Effector memory CD8-positive, alpha-beta T cell (primary cell): ENCODE data around the gene VSNL1.
"Not testable (repeated sequence)": the region's sequence is repeated elsewhere in the genome, so short reads cannot be mapped to it uniquely, and the experiment has no call there.

Experiments used
- ATAC-seq: fragments of 150-1000 bp; cut with Tn5 transposase; replicated peaks from 2 replicates; pipeline ENCODE4 v1.10.0; 2021; ENCODE audit warnings: mild to moderate bottlenecking, moderate library complexity
- DNase-seq, 3 experiments: peaks; one replicate each; pipeline ENCODE4 v3.0.0; 2021
- H3K27ac Mint-ChIP-seq, 2 donors: one replicate each; pipeline ENCODE4 v1.8.0; 2022; ENCODE audit warnings: mild to moderate bottlenecking in 2 of 2, mixed read lengths in 2 of 2, moderate library complexity in 2 of 2
- H3K27me3 Mint-ChIP-seq, 2 donors: one replicate each; pipeline ENCODE4 v1.8.0; 2022; ENCODE audit warnings: mixed read lengths in 2 of 2
- H3K36me3 Mint-ChIP-seq: one replicate; pipeline ENCODE4 v1.8.0; 2022; ENCODE audit warnings: mild to moderate bottlenecking, moderate library complexity, mixed read lengths; ENCODE audit not compliant: insufficient read depth
- H3K4me1 Mint-ChIP-seq, 2 donors: one replicate each; pipeline ENCODE4 v1.8.0; 2022; ENCODE audit warnings: low read depth in 2 of 2, mixed read lengths in 2 of 2
- H3K4me3 Mint-ChIP-seq, 2 donors: one replicate each; pipeline ENCODE4 v1.8.0; 2022; ENCODE audit warnings: mild to moderate bottlenecking in 2 of 2, mixed read lengths in 2 of 2, moderate library complexity in 2 of 2
- H3K9me3 Mint-ChIP-seq, 2 donors: one replicate each; pipeline ENCODE4 v1.8.0; 2022; ENCODE audit warnings: mixed read lengths in 2 of 2

VSNL1 gene

GRCh38 chr2:17547237-17547636, 6.7 kb downstream of the VSNL1 start:
- H3K4me1 Mint-ChIP-seq, result no peaks in the 10 kb centered on the region
- ATAC-seq (no peak), DNase-seq (no peak)
- H3K27ac Mint-ChIP-seq, result no peak overlapping the region
- no peak overlapping the region for H3K4me3 Mint-ChIP-seq
- peaks cover 2 to 7% of the 10 kb centered on the region in 2 donors for H3K9me3 Mint-ChIP-seq
- peaks cover 0 to 26% of the 10 kb centered on the region in 2 donors for H3K27me3 Mint-ChIP-seq
- no peaks in the 10 kb centered on the region for H3K36me3 Mint-ChIP-seq

GRCh38 chr2:17547737-17548136, 7.2 kb downstream of the VSNL1 start:
- H3K4me1 Mint-ChIP-seq, result no peaks in the 10 kb centered on the region
- H3K27me3 Mint-ChIP-seq, result peaks cover 0 to 24% of the 10 kb centered on the region in 2 donors
- H3K27ac Mint-ChIP-seq, result no peak overlapping the region
- no peak overlapping the region for H3K4me3 Mint-ChIP-seq
- H3K36me3 Mint-ChIP-seq, result no peaks in the 10 kb centered on the region
- H3K9me3 Mint-ChIP-seq, result peaks cover 2 to 7% of the 10 kb centered on the region in 2 donors
- ATAC-seq (no peak), DNase-seq (no peak)

GRCh38 chr2:17550907-17551306, 10.4 kb downstream of the VSNL1 start:
- H3K36me3 Mint-ChIP-seq, result no peaks in the 10 kb centered on the region
- no peaks in the 10 kb centered on the region for H3K4me1 Mint-ChIP-seq
- DNase-seq, result no peak
- H3K4me3 Mint-ChIP-seq, result no peak overlapping the region
- ATAC-seq, result no peak
- H3K27me3 Mint-ChIP-seq, result peaks cover 0 to 16% of the 10 kb centered on the region in 2 donors
- peaks cover 2 to 7% of the 10 kb centered on the region in 2 donors for H3K9me3 Mint-ChIP-seq
- H3K27ac Mint-ChIP-seq, result no peak overlapping the region

GRCh38 chr2:17555150-17555549, 14.7 kb downstream of the VSNL1 start:
- Mint-ChIP-seq H3K36me3 (no peaks in the 10 kb centered on the region), H3K4me1 (no peaks in the 10 kb centered on the region), H3K27me3 (no peaks in the 10 kb centered on the region), H3K4me3 (no peak overlapping the region), H3K27ac (no peak overlapping the region), H3K9me3 (no peaks in the 10 kb centered on the region)
- ATAC-seq (no peak), DNase-seq (no peak)

GRCh38 chr2:17557596-17557995, 17.1 kb downstream of the VSNL1 start:
- Mint-ChIP-seq H3K36me3 (no peaks in the 10 kb centered on the region), H3K27ac (no peak overlapping the region), H3K27me3 (no peaks in the 10 kb centered on the region), H3K4me3 (no peak overlapping the region), H3K4me1 (no peaks in the 10 kb centered on the region), H3K9me3 (peaks cover 0 to under 1% of the 10 kb centered on the region in 2 donors)
- no peak for ATAC-seq
- no peak for DNase-seq

- peaks cover 0 to 3% of the 10 kb centered on the region in 2 donors for H3K9me3 Mint-ChIP-seq
- no peak overlapping the region for H3K27ac Mint-ChIP-seq
- no peaks in the 10 kb centered on the region for H3K36me3 Mint-ChIP-seq
- ATAC-seq (no peak), DNase-seq (no peak)
- no peaks in the 10 kb centered on the region for H3K4me1 Mint-ChIP-seq
- no peaks in the 10 kb centered on the region for H3K27me3 Mint-ChIP-seq
- no peak overlapping the region for H3K4me3 Mint-ChIP-seq
Measured at GRCh38 chr2:17558053-17558452, 17.6 kb downstream of the VSNL1 start.

- Mint-ChIP-seq H3K27ac (no peak overlapping the region), H3K27me3 (no peaks in the 10 kb centered on the region), H3K4me1 (no peaks in the 10 kb centered on the region), H3K9me3 (peaks cover 0 to 3% of the 10 kb centered on the region in 2 donors), H3K4me3 (no peak overlapping the region), H3K36me3 (no peaks in the 10 kb centered on the region)
- no peak for ATAC-seq
- DNase-seq, result no peak
Measured at GRCh38 chr2:17558878-17559277, 18.4 kb downstream of the VSNL1 start.

GRCh38 chr2:17565726-17566125, 25.2 kb downstream of the VSNL1 start:
- not testable (repeated sequence) for H3K36me3 Mint-ChIP-seq, H3K27ac Mint-ChIP-seq, H3K4me1 Mint-ChIP-seq, H3K27me3 Mint-ChIP-seq, DNase-seq, H3K9me3 Mint-ChIP-seq, H3K4me3 Mint-ChIP-seq, ATAC-seq

- ATAC-seq (no peak), DNase-seq (no peak)
- Mint-ChIP-seq H3K9me3 (no peaks in the 10 kb centered on the region), H3K27ac (no peak overlapping the region), H3K4me3 (no peak overlapping the region), H3K27me3 (no peaks in the 10 kb centered on the region), H3K4me1 (no peaks in the 10 kb centered on the region), H3K36me3 (no peaks in the 10 kb centered on the region)
Measured at GRCh38 chr2:17571681-17572080, 31.2 kb downstream of the VSNL1 start.

GRCh38 chr2:17573085-17573803, 32.7 kb downstream of the VSNL1 start:
- no peak for ATAC-seq
- Mint-ChIP-seq H3K4me1 (no peaks in the 10 kb centered on the region), H3K36me3 (no peaks in the 10 kb centered on the region), H3K27me3 (no peaks in the 10 kb centered on the region), H3K27ac (no peak overlapping the region), H3K4me3 (no peak overlapping the region), H3K9me3 (no peaks in the 10 kb centered on the region)
- no peak for DNase-seq

- H3K27ac Mint-ChIP-seq, result no peak overlapping the region
- no peaks in the 10 kb centered on the region for H3K36me3 Mint-ChIP-seq
- DNase-seq, result no peak
- no peaks in the 10 kb centered on the region for H3K9me3 Mint-ChIP-seq
- no peaks in the 10 kb centered on the region for H3K27me3 Mint-ChIP-seq
- no peak for ATAC-seq
- no peak overlapping the region for H3K4me3 Mint-ChIP-seq
- no peaks in the 10 kb centered on the region for H3K4me1 Mint-ChIP-seq
Measured at GRCh38 chr2:17573804-17574175, 33.3 kb downstream of the VSNL1 start.

GRCh38 chr2:17574406-17575073, 34.0 kb downstream of the VSNL1 start:
- H3K9me3 Mint-ChIP-seq, result no peaks in the 10 kb centered on the region
- DNase-seq, result no peak
- H3K27ac Mint-ChIP-seq, result no peak overlapping the region
- no peak for ATAC-seq
- H3K27me3 Mint-ChIP-seq, result no peaks in the 10 kb centered on the region
- H3K4me3 Mint-ChIP-seq, result no peak overlapping the region
- H3K4me1 Mint-ChIP-seq, result no peaks in the 10 kb centered on the region
- no peaks in the 10 kb centered on the region for H3K36me3 Mint-ChIP-seq

- no peaks in the 10 kb centered on the region for H3K9me3 Mint-ChIP-seq
- H3K4me1 Mint-ChIP-seq, result no peaks in the 10 kb centered on the region
- no peak overlapping the region for H3K27ac Mint-ChIP-seq
- H3K4me3 Mint-ChIP-seq, result no peak overlapping the region
- ATAC-seq, result no peak
- DNase-seq, result no peak
- no peaks in the 10 kb centered on the region for H3K36me3 Mint-ChIP-seq
- no peaks in the 10 kb centered on the region for H3K27me3 Mint-ChIP-seq
Measured at GRCh38 chr2:17576802-17577201, 36.3 kb downstream of the VSNL1 start.

GRCh38 chr2:17578466-17578928, 38.0 kb downstream of the VSNL1 start:
- DNase-seq (no peak), ATAC-seq (no peak)
- no peak overlapping the region for H3K27ac Mint-ChIP-seq
- H3K4me3 Mint-ChIP-seq, result no peak overlapping the region
- H3K9me3 Mint-ChIP-seq, result peaks cover 0 to 2% of the 10 kb centered on the region in 2 donors
- no peaks in the 10 kb centered on the region for H3K36me3 Mint-ChIP-seq
- no peaks in the 10 kb centered on the region for H3K4me1 Mint-ChIP-seq
- no peaks in the 10 kb centered on the region for H3K27me3 Mint-ChIP-seq
